Activated B cell treated with CpG ODN at 0.5 μM for 24 hours (primary cell): Measurements from ENCODE around the gene NID2. TPM values are rescaled to one million over a fixed set of nuclear protein-coding genes. Genes with fewer than 3 reads are reported as not detected.

Experiments used
- ATAC-seq: fragments of 200-7000 bp; cut with Tn5 transposase; one replicate; pipeline ENCODE4 v1.10.0; 2021; ENCODE audit warnings: low read depth, mild to moderate bottlenecking, moderate library complexity
- CTCF ChIA-PET: fragments of 350-600 bp; sonication (Branson Sonifier 250); formaldehyde crosslinking; loops from one replicate; lab custom pipeline; 2021; ENCODE audit warnings: antibody characterized with exemption; lab: Charles Lee
- POLR2A ChIA-PET: fragments of 350-600 bp; sonication (Branson Sonifier 250); formaldehyde crosslinking; loops from one replicate; lab custom pipeline; 2021; ENCODE audit warnings: antibody characterized with exemption; lab: Charles Lee
- DNase-seq: peaks from one replicate; pipeline ENCODE4 v3.0.0; 2022
- H3K27ac Mint-ChIP-seq: one replicate; pipeline ENCODE4 v1.8.0; 2020; ENCODE audit warnings: mixed read lengths
- H3K27me3 Mint-ChIP-seq: one replicate; pipeline ENCODE4 v1.8.0; 2021; ENCODE audit warnings: mixed read lengths
- H3K36me3 Mint-ChIP-seq: one replicate; pipeline ENCODE4 v1.8.0; 2021; ENCODE audit warnings: low read depth, mixed read lengths
- H3K4me1 Mint-ChIP-seq: one replicate; pipeline ENCODE4 v1.8.0; 2021; ENCODE audit warnings: mixed read lengths
- H3K4me3 Mint-ChIP-seq: one replicate; pipeline ENCODE4 v1.8.0; 2020; ENCODE audit warnings: mild to moderate bottlenecking, mixed read lengths
- H3K9me3 Mint-ChIP-seq: one replicate; pipeline ENCODE4 v1.8.0; 2020; ENCODE audit warnings: mixed read lengths
- intact Hi-C: fragments of 100-400 bp; cut with micrococcal nuclease; formaldehyde crosslinking; loops from one replicate; pipeline ENCODE4 v1.15.1; 2024
- total RNA-seq: library from RNA; stranded (reverse); gene quantifications from 2 replicates; pipeline ENCODE4 v1.2.3, GENCODE V29; 2022
- TF ChIP-seq, protein P1 (sequence below): fragments of 200-600 bp; IDR thresholded peaks from one replicate; pipeline ENCODE4 v1.8.0; 2022; ENCODE audit warnings: antibody characterized with exemption, mild to moderate bottlenecking

Gene NID2
- total RNA-seq, 1 donor from 2014 or later = not detected

GRCh38 chr14:52015411-52016030 lies 53.3 kb downstream of the NID2 start:
- H3K27me3 Mint-ChIP-seq = no peaks in the 10 kb centered on the region
- POLR2A ChIA-PET = no interaction called here
- no peak overlapping the region for H3K4me3 Mint-ChIP-seq
- no peaks in the 10 kb centered on the region for H3K4me1 Mint-ChIP-seq
- peaks cover 16% of the 10 kb centered on the region for H3K36me3 Mint-ChIP-seq
- H3K9me3 Mint-ChIP-seq = no peaks in the 10 kb centered on the region
- intact Hi-C loops = no loop called here
- no peak for ATAC-seq
- TF ChIP-seq, protein P1, sequence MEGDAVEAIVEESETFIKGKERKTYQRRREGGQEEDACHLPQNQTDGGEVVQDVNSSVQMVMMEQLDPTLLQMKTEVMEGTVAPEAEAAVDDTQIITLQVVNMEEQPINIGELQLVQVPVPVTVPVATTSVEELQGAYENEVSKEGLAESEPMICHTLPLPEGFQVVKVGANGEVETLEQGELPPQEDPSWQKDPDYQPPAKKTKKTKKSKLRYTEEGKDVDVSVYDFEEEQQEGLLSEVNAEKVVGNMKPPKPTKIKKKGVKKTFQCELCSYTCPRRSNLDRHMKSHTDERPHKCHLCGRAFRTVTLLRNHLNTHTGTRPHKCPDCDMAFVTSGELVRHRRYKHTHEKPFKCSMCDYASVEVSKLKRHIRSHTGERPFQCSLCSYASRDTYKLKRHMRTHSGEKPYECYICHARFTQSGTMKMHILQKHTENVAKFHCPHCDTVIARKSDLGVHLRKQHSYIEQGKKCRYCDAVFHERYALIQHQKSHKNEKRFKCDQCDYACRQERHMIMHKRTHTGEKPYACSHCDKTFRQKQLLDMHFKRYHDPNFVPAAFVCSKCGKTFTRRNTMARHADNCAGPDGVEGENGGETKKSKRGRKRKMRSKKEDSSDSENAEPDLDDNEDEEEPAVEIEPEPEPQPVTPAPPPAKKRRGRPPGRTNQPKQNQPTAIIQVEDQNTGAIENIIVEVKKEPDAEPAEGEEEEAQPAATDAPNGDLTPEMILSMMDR = no peak
- CTCF ChIA-PET = no interaction called here
- DNase-seq = no peak
- no peak overlapping the region for H3K27ac Mint-ChIP-seq

- Mint-ChIP-seq H3K4me3 (no peak overlapping the region), H3K4me1 (no peaks in the 10 kb centered on the region), H3K9me3 (no peaks in the 10 kb centered on the region), H3K27me3 (no peaks in the 10 kb centered on the region), H3K27ac (no peak overlapping the region), H3K36me3 (peaks cover 23% of the 10 kb centered on the region)
- DNase-seq = no peak
- CTCF ChIA-PET = interaction anchor here (1.0 kb wide), 1 partner anchor 10 kb away, joined by 3 read pairs; no protein-coding TSS in a partner anchor
- no peak for ATAC-seq
- intact Hi-C loops = no loop called here
- TF ChIP-seq, protein P1 = no peak
- POLR2A ChIA-PET = no interaction called here
Observed at GRCh38 chr14:52014601-52015267, 54.1 kb downstream of the NID2 start.

GRCh38 chr14:52013984-52014600 lies 54.8 kb downstream of the NID2 start:
- Mint-ChIP-seq H3K4me1 (no peaks in the 10 kb centered on the region), H3K36me3 (peaks cover 29% of the 10 kb centered on the region), H3K9me3 (no peaks in the 10 kb centered on the region), H3K4me3 (no peak overlapping the region), H3K27ac (no peak overlapping the region), H3K27me3 (no peaks in the 10 kb centered on the region)
- DNase-seq = no peak
- intact Hi-C loops = no loop called here
- ChIA-PET CTCF (interaction anchor here (1.0 kb wide), 1 partner anchor 9 kb away, joined by 3 read pairs; no protein-coding TSS in a partner anchor), POLR2A (no interaction called here)
- no peak for ATAC-seq
- TF ChIP-seq, protein P1 = no peak

DNA sequence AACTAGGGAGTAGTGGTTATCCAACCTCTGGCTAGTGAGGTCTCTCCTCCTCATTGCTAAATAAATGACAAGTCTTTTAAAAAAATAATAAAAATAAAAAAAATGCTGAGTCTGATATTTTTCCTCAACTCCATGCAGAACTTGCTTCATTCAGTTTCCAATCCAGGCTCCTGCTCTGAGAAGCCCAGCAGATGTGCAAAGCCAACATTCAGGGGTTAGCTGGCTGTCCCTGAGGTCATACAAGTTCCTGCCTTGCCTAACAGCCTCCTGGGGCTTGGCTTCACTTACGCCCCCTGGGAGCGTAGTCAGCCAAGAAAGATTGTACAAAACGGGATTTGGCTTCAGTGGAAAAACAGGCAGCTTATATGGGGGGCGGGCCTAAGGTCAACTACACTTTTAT lies 56.2 kb downstream of the NID2 start:
- Mint-ChIP-seq H3K27ac (no peak overlapping the region), H3K4me3 (no peak overlapping the region), H3K9me3 (no peaks in the 10 kb centered on the region), H3K36me3 (peaks cover 41% of the 10 kb centered on the region), H3K4me1 (no peaks in the 10 kb centered on the region), H3K27me3 (no peaks in the 10 kb centered on the region)
- intact Hi-C loops = no loop called here
- TF ChIP-seq, protein P1 = no peak
- ChIA-PET CTCF (no interaction called here), POLR2A (no interaction called here)
- ATAC-seq (no peak), DNase-seq (no peak)

DNA sequence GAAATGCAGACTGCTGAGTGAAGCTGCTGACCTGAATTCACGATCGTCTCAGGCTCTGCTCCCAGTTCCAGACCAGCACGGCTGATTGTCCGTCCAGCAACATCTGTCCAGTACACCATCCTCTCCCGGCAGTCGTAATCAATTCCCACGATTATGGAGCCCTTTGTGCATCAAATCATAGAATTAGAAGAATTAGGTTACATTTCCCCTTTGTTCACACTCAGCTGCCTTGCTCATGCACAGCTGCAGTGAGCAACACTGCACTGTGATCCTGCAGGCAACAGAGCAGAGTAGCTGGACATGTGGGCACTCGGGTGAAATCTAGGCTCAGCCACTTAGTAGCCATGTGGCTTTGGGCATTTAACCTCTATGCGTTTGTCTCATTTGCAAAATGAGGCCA lies 57.3 kb downstream of the NID2 start:
- Mint-ChIP-seq H3K4me3 (no peak overlapping the region), H3K27ac (no peak overlapping the region), H3K4me1 (no peaks in the 10 kb centered on the region), H3K9me3 (no peaks in the 10 kb centered on the region), H3K27me3 (no peaks in the 10 kb centered on the region), H3K36me3 (peaks cover 48% of the 10 kb centered on the region)
- TF ChIP-seq, protein P1 = no peak
- ATAC-seq = no peak
- ChIA-PET POLR2A (no interaction called here), CTCF (no interaction called here)
- no peak for DNase-seq
- intact Hi-C loops = no loop called here
